Measurements from ENCODE around the gene CRKL.
"Not testable (repeated sequence)": the region's sequence is repeated elsewhere in the genome, so short reads cannot be mapped to it uniquely, and the experiment has no call there.

Gene CRKL

DNA sequence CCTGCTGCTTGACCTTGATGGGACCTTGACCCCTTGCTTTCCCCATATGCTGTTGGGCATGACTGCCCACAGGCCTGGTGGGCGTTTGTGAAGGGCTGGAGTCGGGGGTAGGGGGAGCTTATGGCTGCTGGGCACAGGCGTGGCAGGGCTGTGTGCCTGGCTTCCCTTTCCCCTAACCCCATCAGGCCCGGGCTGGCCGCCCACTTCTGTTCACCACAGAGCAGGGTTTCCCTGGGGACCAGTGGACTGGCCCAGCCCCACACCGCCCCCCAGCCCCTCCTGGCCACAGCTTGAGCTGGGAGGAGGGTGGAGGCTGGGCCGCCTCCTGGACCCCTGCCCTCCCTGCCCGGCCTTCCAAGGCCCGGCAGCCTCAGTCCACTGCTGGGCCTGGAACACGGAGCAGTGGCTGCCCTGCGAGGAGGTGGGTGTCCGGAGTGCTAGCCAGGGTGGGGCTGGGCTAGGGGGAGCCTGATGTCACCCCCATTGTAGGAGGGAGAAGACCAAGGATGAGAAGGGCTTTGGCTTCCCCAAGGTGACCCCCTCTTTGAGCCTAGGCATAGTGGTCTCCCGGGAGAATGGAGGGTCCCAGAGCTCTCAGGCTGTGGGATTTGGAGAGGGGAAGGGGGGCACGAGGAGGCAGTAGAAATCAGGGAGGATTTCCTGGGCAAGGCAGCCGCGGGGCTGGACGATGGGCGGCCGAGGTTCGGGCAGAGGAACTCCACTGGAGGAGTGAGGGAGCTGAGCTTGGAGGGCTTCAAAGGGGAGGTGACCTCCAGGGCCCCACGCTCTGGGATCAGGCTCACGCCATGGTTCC, 49.9 kb downstream of the CRKL start, which contains the start of gene AIFM3:
Gene AIFM3 (plus strand): TSS at position 373 of the 814 bp plus-strand sequence. CDS start 690 bp downstream, outside the sequence.
- DNase-seq (ENCODE audit: low read depth), result no peak
- H3K4me3 ChIP-seq (ENCODE audit: low read depth, low read length), result no peak within 1 kb of the TSS
- no peak for TF ChIP-seq CTCF (IDR thresholded peaks at IDR 0.05; ENCODE audit: insufficient read depth, low read depth, low read length, missing control alignments)

DNA sequence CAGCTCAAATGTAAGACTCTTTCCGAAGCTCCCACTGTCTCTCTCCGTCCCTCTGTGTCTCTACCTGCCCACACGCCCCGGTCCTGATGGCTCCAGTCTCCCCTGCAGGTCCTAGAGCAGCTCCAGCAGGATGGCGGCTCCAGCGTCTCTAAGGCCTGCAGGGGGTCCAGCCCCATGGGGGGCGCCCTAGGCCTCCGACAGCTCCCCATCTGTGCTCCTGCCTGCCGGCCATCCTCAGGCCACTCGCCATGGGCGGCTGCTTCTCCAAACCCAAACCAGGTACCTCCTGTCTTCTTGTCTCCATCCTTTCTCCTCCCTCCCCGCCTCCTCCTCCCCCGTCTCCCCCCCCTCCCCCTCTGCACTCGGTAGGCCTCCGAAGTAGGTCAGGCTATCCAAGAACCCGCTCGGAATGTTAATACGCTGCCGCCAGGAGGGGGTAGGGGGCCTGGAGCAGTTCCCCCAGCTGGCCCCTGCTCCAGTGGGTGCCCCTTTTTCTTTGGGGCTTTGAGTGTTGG, 50.5 kb downstream of the CRKL start:
- no peak overlapping the region for H3K4me3 ChIP-seq (ENCODE audit: low read depth, low read length)
- no peak for DNase-seq (ENCODE audit: low read depth)
- no peak for TF ChIP-seq CTCF (IDR thresholded peaks at IDR 0.05; ENCODE audit: insufficient read depth, low read depth, low read length, missing control alignments)

DNA sequence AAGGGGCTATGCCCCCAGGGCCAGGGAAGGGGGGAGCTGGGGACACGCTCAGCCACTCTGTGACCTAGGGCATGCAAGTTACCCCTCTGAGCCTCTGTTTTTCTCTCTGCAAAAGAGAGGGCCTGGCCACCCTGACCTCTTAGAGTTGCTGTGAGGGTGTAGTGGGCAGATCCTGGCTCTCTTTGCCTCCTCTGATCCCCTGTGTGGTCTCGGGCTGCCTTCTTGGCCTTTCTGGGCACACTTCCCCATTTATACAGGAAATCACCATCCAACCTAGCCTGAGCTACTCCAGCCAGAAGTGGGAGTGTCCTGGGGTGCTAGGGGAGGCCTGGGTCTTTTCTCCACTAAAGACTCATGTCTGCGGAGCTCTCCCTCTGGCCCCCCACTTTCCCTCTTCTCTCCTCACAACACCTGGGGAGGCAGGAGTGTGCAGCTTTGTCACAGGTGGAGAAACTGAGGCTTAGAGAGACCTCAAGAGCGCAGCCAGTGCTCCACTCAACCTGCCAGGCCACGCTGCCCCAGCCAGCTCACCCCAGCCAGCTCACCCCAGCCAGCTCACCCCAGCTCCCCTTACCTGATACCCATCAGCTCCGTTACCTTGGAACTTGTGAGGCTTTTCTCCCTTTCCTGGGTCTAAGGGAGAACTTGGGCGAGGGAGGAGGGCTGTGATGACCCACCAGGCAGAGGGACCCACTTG, 51.2 kb downstream of the CRKL start:
- no peak for DNase-seq (ENCODE audit: low read depth)
- no peak overlapping the region for H3K4me3 ChIP-seq (ENCODE audit: low read depth, low read length)
- no peak for TF ChIP-seq CTCF (IDR thresholded peaks at IDR 0.05; ENCODE audit: insufficient read depth, low read depth, low read length, missing control alignments)

GRCh38 chr22:20970939-20971657, 53.9 kb downstream of the CRKL start:
- no peak for TF ChIP-seq CTCF (IDR thresholded peaks at IDR 0.05; ENCODE audit: insufficient read depth, low read depth, low read length, missing control alignments)
- no peak for DNase-seq (ENCODE audit: low read depth)
- no peak overlapping the region for H3K4me3 ChIP-seq (ENCODE audit: low read depth, low read length)

GRCh38 chr22:20972014-20972694, 54.9 kb downstream of the CRKL start:
- not testable (repeated sequence) for DNase-seq (ENCODE audit: low read depth); H3K4me3 ChIP-seq (ENCODE audit: low read depth, low read length)

DNA sequence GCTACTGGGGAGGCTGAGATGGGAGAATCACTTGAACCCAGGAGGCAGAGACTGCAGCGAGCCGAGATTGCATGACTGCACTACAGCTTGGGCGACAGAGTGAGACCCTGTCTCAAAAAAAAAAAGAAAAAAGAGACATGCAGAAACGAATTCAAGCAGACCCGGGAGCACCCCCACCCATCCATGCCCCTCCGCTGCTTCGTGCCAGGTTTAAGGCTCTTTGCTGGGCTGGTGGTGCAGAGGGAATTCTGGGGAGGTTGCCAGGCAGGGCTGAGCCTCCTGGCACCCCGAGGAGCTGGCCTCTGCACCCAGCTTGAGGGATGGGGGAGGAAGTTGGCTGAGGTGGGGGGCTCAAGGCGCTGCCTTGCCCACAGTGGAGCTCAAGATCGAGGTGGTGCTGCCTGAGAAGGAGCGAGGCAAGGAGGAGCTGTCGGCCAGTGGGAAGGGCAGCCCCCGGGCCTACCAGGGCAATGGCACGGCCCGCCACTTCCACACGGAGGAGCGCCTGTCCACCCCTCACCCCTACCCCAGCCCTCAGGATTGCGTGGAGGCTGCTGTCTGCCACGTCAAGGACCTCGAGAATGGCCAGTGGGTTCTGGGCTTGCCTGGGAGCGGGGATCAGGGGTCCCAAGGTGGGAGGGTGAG, 55.8 kb downstream of the CRKL start:
- TF ChIP-seq CTCF (IDR thresholded peaks at IDR 0.05; ENCODE audit: insufficient read depth, low read depth, low read length, missing control alignments), result no peak
- no peak for DNase-seq (ENCODE audit: low read depth)
- H3K4me3 ChIP-seq (ENCODE audit: low read depth, low read length), result no peak overlapping the region
